ENCODE measurements around the gene ZNF236. TPM values are rescaled to one million over a fixed set of nuclear protein-coding genes. Genes with fewer than 3 reads are reported as not detected.

The ZNF236 gene
- total and polyA plus RNA-seq, 2 donors (not counting 1 experiment from before 2014, with no cell fraction given), result 8.9 to 39.5 TPM

GRCh38 chr18:77007251-77007650 lies 184.9 kb downstream of the ZNF236 start:
- H3K9me3 ChIP-seq (ENCODE audit: control extremely low read depth in 1 of 3, control insufficient read depth in 2 of 3, insufficient read depth in 1 of 3, low read length in 2 of 3), result no peaks in the 10 kb centered on the region
- no peak overlapping the region for H2AFZ ChIP-seq (ENCODE audit: insufficient read depth, low read depth, low read length, poor library complexity, severe bottlenecking)
- no peak overlapping the region for H3K4me2 ChIP-seq (replicated peaks; ENCODE audit: low read depth, low read length, poor library complexity, severe bottlenecking)
- WGBS (ENCODE audit: insufficient coverage), result 83% methylated on average over 8 of the region's 12 CpGs
- no peaks in the 10 kb centered on the region for H3K9me3 Mint-ChIP-seq (ENCODE audit: insufficient read depth)
- H3K27me3 ChIP-seq (replicated peaks in 1 of 4; ENCODE audit: control extremely low read depth in 1 of 4, control insufficient read depth in 3 of 4, insufficient read depth in 4 of 4, low read length in 3 of 4), result no peaks in the 10 kb centered on the region
- H3K4me3 Mint-ChIP-seq, result no peak overlapping the region
- H3K27me3 Mint-ChIP-seq, result no peaks in the 10 kb centered on the region
- H3K27ac Mint-ChIP-seq, result peak overlapping the region; percentile 6
- H3K79me2 ChIP-seq (ENCODE audit: control insufficient read depth, insufficient read depth, low read length), result no peaks in the 10 kb centered on the region
- no peak overlapping the region for H3K27ac ChIP-seq (ENCODE audit: low read length in 2 of 2)
- H3K36me3 ChIP-seq (replicated peaks in 1 of 2; ENCODE audit: control extremely low read depth in 1 of 2, control insufficient read depth in 1 of 2, extremely low read depth in 1 of 2, insufficient read depth in 2 of 2, low read length in 1 of 2), result peaks cover 5 to 27% of the 10 kb centered on the region in 2 experiments
- no peak for ATAC-seq (ENCODE audit: low read depth)
- no peak overlapping the region for H3K9ac ChIP-seq (ENCODE audit: low read length)
- ChIA-PET CTCF (interaction anchor here (0.9 to 1.5 kb wide), 2 partner anchors 204 to 206 kb away, joined by 3 to 4 read pairs; no protein-coding TSS in a partner anchor), POLR2A (no interaction called here)
- H4K20me1 ChIP-seq (ENCODE audit: control insufficient read depth, insufficient read depth, low read length, poor library complexity, severe bottlenecking), result peaks cover 15% of the 10 kb centered on the region
- intact Hi-C loops (cut with micrococcal nuclease), result no loop called here
- DNase-seq, result no peak
- H3K4me1 ChIP-seq (ENCODE audit: control insufficient read depth in 2 of 2, insufficient read depth in 2 of 2, low read length in 2 of 2), result peaks cover 12 to 15% of the 10 kb centered on the region in 2 donors
- H3K4me1 Mint-ChIP-seq, result peaks cover 20% of the 10 kb centered on the region
- no peak overlapping the region for H3K4me3 ChIP-seq (ENCODE audit: control extremely low read depth in 1 of 5, extremely low read depth in 1 of 5, insufficient read depth in 1 of 5, low read depth in 2 of 5, low read length in 4 of 5)
- TF ChIP-seq, protein P1, sequence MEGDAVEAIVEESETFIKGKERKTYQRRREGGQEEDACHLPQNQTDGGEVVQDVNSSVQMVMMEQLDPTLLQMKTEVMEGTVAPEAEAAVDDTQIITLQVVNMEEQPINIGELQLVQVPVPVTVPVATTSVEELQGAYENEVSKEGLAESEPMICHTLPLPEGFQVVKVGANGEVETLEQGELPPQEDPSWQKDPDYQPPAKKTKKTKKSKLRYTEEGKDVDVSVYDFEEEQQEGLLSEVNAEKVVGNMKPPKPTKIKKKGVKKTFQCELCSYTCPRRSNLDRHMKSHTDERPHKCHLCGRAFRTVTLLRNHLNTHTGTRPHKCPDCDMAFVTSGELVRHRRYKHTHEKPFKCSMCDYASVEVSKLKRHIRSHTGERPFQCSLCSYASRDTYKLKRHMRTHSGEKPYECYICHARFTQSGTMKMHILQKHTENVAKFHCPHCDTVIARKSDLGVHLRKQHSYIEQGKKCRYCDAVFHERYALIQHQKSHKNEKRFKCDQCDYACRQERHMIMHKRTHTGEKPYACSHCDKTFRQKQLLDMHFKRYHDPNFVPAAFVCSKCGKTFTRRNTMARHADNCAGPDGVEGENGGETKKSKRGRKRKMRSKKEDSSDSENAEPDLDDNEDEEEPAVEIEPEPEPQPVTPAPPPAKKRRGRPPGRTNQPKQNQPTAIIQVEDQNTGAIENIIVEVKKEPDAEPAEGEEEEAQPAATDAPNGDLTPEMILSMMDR (IDR thresholded peaks at IDR 0.05), result no peak
- no peak for TF ChIP-seq EZH2 (IDR thresholded peaks at IDR 0.05; ENCODE audit: borderline replicate concordance, insufficient read depth, low read depth, low read length, poor library complexity, severe bottlenecking)

GRCh38 chr18:77008006-77008405 lies 185.6 kb downstream of the ZNF236 start:
- Mint-ChIP-seq H3K27ac (no peak overlapping the region), H3K9me3 (ENCODE audit: insufficient read depth) (no peaks in the 10 kb centered on the region), H3K27me3 (no peaks in the 10 kb centered on the region), H3K4me3 (no peak overlapping the region), H3K4me1 (peaks cover 20% of the 10 kb centered on the region)
- ChIA-PET CTCF (no interaction called here), POLR2A (no interaction called here)
- Histone ChIP-seq H3K4me3 (ENCODE audit: control extremely low read depth in 1 of 5, extremely low read depth in 1 of 5, insufficient read depth in 1 of 5, low read depth in 2 of 5, low read length in 4 of 5) (no peak overlapping the region), H3K4me1 (ENCODE audit: control insufficient read depth in 2 of 2, insufficient read depth in 2 of 2, low read length in 2 of 2) (peaks cover 12 to 15% of the 10 kb centered on the region in 2 donors), H4K20me1 (ENCODE audit: control insufficient read depth, insufficient read depth, low read length, poor library complexity, severe bottlenecking) (peaks cover 15% of the 10 kb centered on the region), H3K9me3 (ENCODE audit: control extremely low read depth in 1 of 3, control insufficient read depth in 2 of 3, insufficient read depth in 1 of 3, low read length in 2 of 3) (no peaks in the 10 kb centered on the region), H3K4me2 (replicated peaks; ENCODE audit: low read depth, low read length, poor library complexity, severe bottlenecking) (no peak overlapping the region), H2AFZ (ENCODE audit: insufficient read depth, low read depth, low read length, poor library complexity, severe bottlenecking) (no peak overlapping the region), H3K79me2 (ENCODE audit: control insufficient read depth, insufficient read depth, low read length) (no peaks in the 10 kb centered on the region), H3K36me3 (replicated peaks in 1 of 2; ENCODE audit: control extremely low read depth in 1 of 2, control insufficient read depth in 1 of 2, extremely low read depth in 1 of 2, insufficient read depth in 2 of 2, low read length in 1 of 2) (peaks cover 7 to 33% of the 10 kb centered on the region in 2 experiments), H3K27me3 (replicated peaks in 1 of 4; ENCODE audit: control extremely low read depth in 1 of 4, control insufficient read depth in 3 of 4, insufficient read depth in 4 of 4, low read length in 3 of 4) (no peaks in the 10 kb centered on the region), H3K27ac (ENCODE audit: low read length in 2 of 2) (no peak overlapping the region), H3K9ac (ENCODE audit: low read length) (no peak overlapping the region)
- intact Hi-C loops (cut with micrococcal nuclease), result no loop called here
- DNase-seq (no peak), ATAC-seq (ENCODE audit: low read depth) (no peak)
- no peak for TF ChIP-seq EZH2 (IDR thresholded peaks at IDR 0.05; ENCODE audit: borderline replicate concordance, insufficient read depth, low read depth, low read length, poor library complexity, severe bottlenecking)
- TF ChIP-seq, protein P1 (IDR thresholded peaks at IDR 0.05), result no peak
- WGBS (ENCODE audit: insufficient coverage), result 95% methylated on average over 11 of the region's 13 CpGs
